Neural cell (in vitro differentiated cells): Measurements from ENCODE around the gene PBRM1. TPM values are rescaled to one million over a fixed set of nuclear protein-coding genes. Genes with fewer than 3 reads are reported as not detected.

ENCODE experiments used
- H2AFZ ChIP-seq: fragments of 200-600, 300-800 bp; sonication (generic), shearing (Covaris generic); 2 replicates; pipeline ENCODE4 v1.6.0; 2014; ENCODE audit warnings: low read depth, mild to moderate bottlenecking, antibody characterized with exemption, low read length, moderate library complexity
- H3F3A ChIP-seq: fragments of 200-600 bp; shearing (Covaris generic); 2 replicates; pipeline ENCODE4 v1.6.1; 2016; ENCODE audit warnings: mild to moderate bottlenecking, moderate library complexity, mixed read lengths, antibody characterized with exemption, low read length; ENCODE audit not compliant: insufficient read depth, poor library complexity, severe bottlenecking
- H3K27ac ChIP-seq: fragments of 200-600, 300-800 bp; sonication (generic), shearing (Covaris generic); 2 replicates; pipeline ENCODE4 v1.5.1; 2014; ENCODE audit warnings: mild to moderate bottlenecking, low read length, moderate library complexity
- H3K27me3 ChIP-seq: fragments of 300-800, 200-600 bp; sonication (generic), shearing (Covaris generic); 2 replicates; pipeline ENCODE4 v1.6.0; 2014; ENCODE audit warnings: mild to moderate bottlenecking, low read depth, low read length, moderate library complexity; ENCODE audit not compliant: insufficient read depth
- H3K36me3 ChIP-seq: fragments of 300-800, 200-600 bp; sonication (generic), shearing (Covaris generic); 2 replicates; pipeline ENCODE4 v1.5.1; 2014; ENCODE audit warnings: mild to moderate bottlenecking, antibody characterized with exemption, low read length, moderate library complexity; ENCODE audit not compliant: insufficient read depth
- H3K4me2 ChIP-seq: fragments of 300-800, 200-600 bp; sonication (generic), shearing (Covaris generic); 2 replicates; pipeline ENCODE4 v1.6.0; 2014; ENCODE audit warnings: mild to moderate bottlenecking, low read length
- H3K4me3 ChIP-seq: fragments of 300-800, 200-600 bp; sonication (generic), shearing (Covaris generic); 2 replicates; pipeline ENCODE4 v1.5.1; 2014; ENCODE audit warnings: mild to moderate bottlenecking, low read length, moderate library complexity
- H3K79me2 ChIP-seq: fragments of 200-600 bp; shearing (Covaris generic); replicated peaks from 2 replicates; pipeline ENCODE4 v1.6.0; 2014; ENCODE audit warnings: mild to moderate bottlenecking, low read length, moderate library complexity; ENCODE audit not compliant: insufficient read depth
- H3K9ac ChIP-seq: fragments of 300-800, 200-600 bp; sonication (generic), shearing (Covaris generic); 2 replicates; pipeline ENCODE4 v1.6.1; 2016; ENCODE audit warnings: mild to moderate bottlenecking, low read length, mixed read lengths
- H3K9me2 ChIP-seq: fragments of 200-600 bp; shearing (Covaris generic); 2 replicates; pipeline ENCODE4 v1.6.1; 2016; ENCODE audit warnings: mild to moderate bottlenecking, low read length, mixed read lengths; ENCODE audit not compliant: insufficient read depth
- H3K9me3 ChIP-seq: fragments of 200-600, 300-800 bp; sonication (generic), shearing (Covaris generic); 2 replicates; pipeline ENCODE4 v1.6.1; 2016; ENCODE audit warnings: mild to moderate bottlenecking, mixed run types, low read length, moderate library complexity, mixed read lengths
- H4K20me1 ChIP-seq: fragments of 200-600 bp; shearing (Covaris generic); 2 replicates; pipeline ENCODE4 v1.6.1; 2016; ENCODE audit warnings: mild to moderate bottlenecking, mixed run types; ENCODE audit not compliant: insufficient read depth
- EP300 ChIP-seq: fragments of 450-650 bp; conservative IDR thresholded peaks from 2 replicates; pipeline ENCODE4 v1.6.1; 2014; ENCODE audit warnings: antibody characterized with exemption, mild to moderate bottlenecking, moderate library complexity; ENCODE audit not compliant: poor library complexity, severe bottlenecking
- EZH2 ChIP-seq: fragments of 200-600, 300-800 bp; shearing (Covaris generic), sonication (generic); IDR thresholded peaks from 2 replicates; pipeline ENCODE4 v1.6.1; 2014; ENCODE audit warnings: antibody characterized with exemption, low read length, borderline replicate concordance, mild to moderate bottlenecking; ENCODE audit not compliant: insufficient read depth, poor library complexity, severe bottlenecking
- MXI1 ChIP-seq: fragments of 450-650 bp; conservative IDR thresholded peaks from 2 replicates; pipeline ENCODE4 v1.6.1; 2014; ENCODE audit warnings: antibody characterized with exemption, mild to moderate bottlenecking; ENCODE audit not compliant: poor library complexity, severe bottlenecking
- POLR2AphosphoS5 ChIP-seq: IDR thresholded peaks from 2 replicates; pipeline ENCODE4 v1.6.1; 2012
- RAD21 ChIP-seq: fragments of 450-650 bp; conservative IDR thresholded peaks from 2 replicates; pipeline ENCODE4 v1.6.1; 2014; ENCODE audit warnings: antibody characterized with exemption, mild to moderate bottlenecking, moderate library complexity
- SMC3 ChIP-seq: fragments of 450-650 bp; conservative IDR thresholded peaks from 2 replicates; pipeline ENCODE4 v1.6.1; 2014; ENCODE audit warnings: antibody characterized with exemption, mild to moderate bottlenecking, moderate library complexity; ENCODE audit not compliant: poor library complexity
- TAF1 ChIP-seq: IDR thresholded peaks from 2 replicates; pipeline ENCODE4 v1.6.1; 2012; ENCODE audit warnings: low read depth
- polyA plus RNA-seq: library from polyadenylated mRNA; depleted of rRNA; stranded (reverse); fragments of >200 nt; gene quantifications from 2 replicates; pipeline ENCODE4 v1.2.3, GENCODE V29; 2014
- TF ChIP-seq, protein P1 (sequence below): IDR thresholded peaks from 2 replicates; pipeline ENCODE4 v1.6.1; 2012; ENCODE audit warnings: borderline replicate concordance
- TF ChIP-seq, protein P2 (sequence below): fragments of 450-650 bp; IDR thresholded peaks from 2 replicates; pipeline ENCODE4 v1.5.1; 2014; ENCODE audit warnings: antibody characterized with exemption, mild to moderate bottlenecking, moderate library complexity; ENCODE audit not compliant: poor library complexity, severe bottlenecking

The PBRM1 gene
- polyA plus RNA-seq, 1 donor from 2014 or later = 66.6 TPM

DNA sequence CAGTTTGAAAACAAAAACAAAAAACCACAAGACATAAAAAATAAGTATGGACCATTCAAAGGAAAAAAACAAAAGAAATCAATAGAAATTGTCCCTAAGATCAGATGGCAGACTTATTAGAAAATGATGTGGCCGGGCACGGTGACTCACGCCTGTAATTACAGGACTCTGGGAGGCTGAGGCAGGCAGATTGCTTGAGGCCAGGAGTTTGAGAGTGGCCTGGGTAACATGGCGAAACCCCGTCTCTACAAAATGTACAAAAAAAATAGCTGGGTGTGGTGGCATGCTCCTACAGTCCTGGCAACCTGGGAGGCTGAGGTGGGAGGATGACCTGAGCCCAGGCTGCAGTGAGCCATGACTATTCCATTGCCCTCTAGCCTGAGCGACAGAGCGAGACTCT is 36.8 kb upstream of the PBRM1 start:
- H3K9me3 ChIP-seq = no peaks in the 10 kb centered on the region
- H3K27me3 ChIP-seq = no peaks in the 10 kb centered on the region
- H3K79me2 ChIP-seq = no peaks in the 10 kb centered on the region
- no peaks in the 10 kb centered on the region for H4K20me1 ChIP-seq
- TF ChIP-seq POLR2AphosphoS5 = no peak
- TF ChIP-seq EP300 = no peak
- TF ChIP-seq, protein P1, sequence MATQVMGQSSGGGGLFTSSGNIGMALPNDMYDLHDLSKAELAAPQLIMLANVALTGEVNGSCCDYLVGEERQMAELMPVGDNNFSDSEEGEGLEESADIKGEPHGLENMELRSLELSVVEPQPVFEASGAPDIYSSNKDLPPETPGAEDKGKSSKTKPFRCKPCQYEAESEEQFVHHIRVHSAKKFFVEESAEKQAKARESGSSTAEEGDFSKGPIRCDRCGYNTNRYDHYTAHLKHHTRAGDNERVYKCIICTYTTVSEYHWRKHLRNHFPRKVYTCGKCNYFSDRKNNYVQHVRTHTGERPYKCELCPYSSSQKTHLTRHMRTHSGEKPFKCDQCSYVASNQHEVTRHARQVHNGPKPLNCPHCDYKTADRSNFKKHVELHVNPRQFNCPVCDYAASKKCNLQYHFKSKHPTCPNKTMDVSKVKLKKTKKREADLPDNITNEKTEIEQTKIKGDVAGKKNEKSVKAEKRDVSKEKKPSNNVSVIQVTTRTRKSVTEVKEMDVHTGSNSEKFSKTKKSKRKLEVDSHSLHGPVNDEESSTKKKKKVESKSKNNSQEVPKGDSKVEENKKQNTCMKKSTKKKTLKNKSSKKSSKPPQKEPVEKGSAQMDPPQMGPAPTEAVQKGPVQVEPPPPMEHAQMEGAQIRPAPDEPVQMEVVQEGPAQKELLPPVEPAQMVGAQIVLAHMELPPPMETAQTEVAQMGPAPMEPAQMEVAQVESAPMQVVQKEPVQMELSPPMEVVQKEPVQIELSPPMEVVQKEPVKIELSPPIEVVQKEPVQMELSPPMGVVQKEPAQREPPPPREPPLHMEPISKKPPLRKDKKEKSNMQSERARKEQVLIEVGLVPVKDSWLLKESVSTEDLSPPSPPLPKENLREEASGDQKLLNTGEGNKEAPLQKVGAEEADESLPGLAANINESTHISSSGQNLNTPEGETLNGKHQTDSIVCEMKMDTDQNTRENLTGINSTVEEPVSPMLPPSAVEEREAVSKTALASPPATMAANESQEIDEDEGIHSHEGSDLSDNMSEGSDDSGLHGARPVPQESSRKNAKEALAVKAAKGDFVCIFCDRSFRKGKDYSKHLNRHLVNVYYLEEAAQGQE = no peak
- TF ChIP-seq EZH2 = no peak
- TF ChIP-seq TAF1 = no peak
- no peak for TF ChIP-seq RAD21
- TF ChIP-seq SMC3 = no peak
- H3K36me3 ChIP-seq = no peaks in the 10 kb centered on the region
- no peak overlapping the region for H3K27ac ChIP-seq
- H3K4me3 ChIP-seq = no peak overlapping the region
- H3F3A ChIP-seq = no peaks in the 10 kb centered on the region
- H3K9ac ChIP-seq = no peak overlapping the region
- H2AFZ ChIP-seq = no peak overlapping the region
- no peak overlapping the region for H3K4me2 ChIP-seq
- H3K9me2 ChIP-seq = no peaks in the 10 kb centered on the region

DNA sequence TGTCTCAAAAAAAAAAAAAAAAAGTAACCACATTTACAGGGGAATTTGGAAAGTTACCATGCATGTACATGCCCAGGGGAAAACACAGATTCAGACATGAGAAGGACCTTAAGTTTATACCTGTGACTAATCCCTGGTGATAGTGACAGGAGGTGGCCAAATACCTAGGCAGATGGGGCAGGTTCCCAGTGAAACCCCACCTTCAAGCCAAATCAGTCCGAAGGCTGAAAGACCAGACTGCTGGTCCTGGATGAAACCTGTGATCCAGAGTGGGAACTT is 36.0 kb upstream of the PBRM1 start:
- Histone ChIP-seq H2AFZ (no peak overlapping the region), H3K36me3 (no peaks in the 10 kb centered on the region), H4K20me1 (no peaks in the 10 kb centered on the region), H3K27me3 (no peaks in the 10 kb centered on the region), H3F3A (no peaks in the 10 kb centered on the region), H3K4me3 (no peak overlapping the region), H3K9ac (no peak overlapping the region), H3K9me2 (no peaks in the 10 kb centered on the region), H3K4me2 (no peak overlapping the region), H3K27ac (no peak overlapping the region), H3K79me2 (no peaks in the 10 kb centered on the region), H3K9me3 (no peaks in the 10 kb centered on the region)
- TF ChIP-seq RAD21 (no peak), POLR2AphosphoS5 (no peak)

DNA sequence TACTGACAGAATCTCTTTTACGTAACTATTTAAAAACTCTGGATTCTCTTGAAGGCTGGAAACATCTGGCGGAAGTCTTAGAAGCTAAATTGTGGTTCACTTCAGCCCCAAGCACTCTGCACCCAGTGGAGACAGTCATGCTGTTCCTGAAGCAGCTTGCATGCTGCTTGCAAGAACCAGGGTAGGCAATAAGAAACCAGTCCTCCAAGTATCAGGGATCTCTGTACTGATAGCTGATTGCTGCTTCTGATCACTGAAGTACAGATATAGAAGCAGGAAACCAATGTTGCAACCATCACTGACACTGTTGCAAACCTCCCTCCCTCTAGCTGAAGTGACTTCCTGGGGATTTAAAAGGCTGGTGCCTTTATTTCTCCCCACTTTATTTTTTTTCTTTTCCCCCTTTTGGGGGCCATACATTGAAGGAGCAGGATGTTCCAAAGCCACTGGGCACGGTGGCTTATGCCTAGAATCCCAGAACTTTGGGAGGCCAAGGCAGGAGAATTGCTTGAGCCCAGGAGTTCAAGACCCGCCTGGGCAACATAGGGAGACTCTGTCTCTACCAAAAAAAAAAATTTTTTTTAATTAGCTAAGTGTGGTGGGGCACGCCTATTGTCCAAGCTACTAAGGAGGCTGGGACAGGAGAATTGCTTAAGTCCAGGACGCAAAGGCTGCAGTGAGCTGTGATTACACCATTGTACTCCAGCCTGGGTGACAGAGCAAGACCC is 35.5 kb upstream of the PBRM1 start:
- Histone ChIP-seq H3K9ac (no peak overlapping the region), H3K27me3 (no peaks in the 10 kb centered on the region), H3K9me3 (no peaks in the 10 kb centered on the region), H3F3A (no peaks in the 10 kb centered on the region), H4K20me1 (no peaks in the 10 kb centered on the region), H3K27ac (no peak overlapping the region), H3K4me3 (no peak overlapping the region), H3K9me2 (no peaks in the 10 kb centered on the region), H3K79me2 (no peaks in the 10 kb centered on the region), H2AFZ (no peak overlapping the region), H3K4me2 (no peak overlapping the region), H3K36me3 (no peaks in the 10 kb centered on the region)
- TF ChIP-seq EP300 = no peak
- no peak for TF ChIP-seq MXI1
- TF ChIP-seq, protein P2, sequence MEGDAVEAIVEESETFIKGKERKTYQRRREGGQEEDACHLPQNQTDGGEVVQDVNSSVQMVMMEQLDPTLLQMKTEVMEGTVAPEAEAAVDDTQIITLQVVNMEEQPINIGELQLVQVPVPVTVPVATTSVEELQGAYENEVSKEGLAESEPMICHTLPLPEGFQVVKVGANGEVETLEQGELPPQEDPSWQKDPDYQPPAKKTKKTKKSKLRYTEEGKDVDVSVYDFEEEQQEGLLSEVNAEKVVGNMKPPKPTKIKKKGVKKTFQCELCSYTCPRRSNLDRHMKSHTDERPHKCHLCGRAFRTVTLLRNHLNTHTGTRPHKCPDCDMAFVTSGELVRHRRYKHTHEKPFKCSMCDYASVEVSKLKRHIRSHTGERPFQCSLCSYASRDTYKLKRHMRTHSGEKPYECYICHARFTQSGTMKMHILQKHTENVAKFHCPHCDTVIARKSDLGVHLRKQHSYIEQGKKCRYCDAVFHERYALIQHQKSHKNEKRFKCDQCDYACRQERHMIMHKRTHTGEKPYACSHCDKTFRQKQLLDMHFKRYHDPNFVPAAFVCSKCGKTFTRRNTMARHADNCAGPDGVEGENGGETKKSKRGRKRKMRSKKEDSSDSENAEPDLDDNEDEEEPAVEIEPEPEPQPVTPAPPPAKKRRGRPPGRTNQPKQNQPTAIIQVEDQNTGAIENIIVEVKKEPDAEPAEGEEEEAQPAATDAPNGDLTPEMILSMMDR = no peak
- no peak for TF ChIP-seq RAD21
- TF ChIP-seq POLR2AphosphoS5 = no peak
- TF ChIP-seq TAF1 = no peak
- TF ChIP-seq EZH2 = no peak
- no peak for TF ChIP-seq SMC3
- TF ChIP-seq, protein P1 = no peak
